ENCODE data around the gene GMDS. TPM values are rescaled to one million over a fixed set of nuclear protein-coding genes. Genes with fewer than 3 reads are reported as not detected.

Gene GMDS
- total and polyA plus RNA-seq, 7 donors, result 2.8 to 6.6 (median 4.7) TPM

DNA sequence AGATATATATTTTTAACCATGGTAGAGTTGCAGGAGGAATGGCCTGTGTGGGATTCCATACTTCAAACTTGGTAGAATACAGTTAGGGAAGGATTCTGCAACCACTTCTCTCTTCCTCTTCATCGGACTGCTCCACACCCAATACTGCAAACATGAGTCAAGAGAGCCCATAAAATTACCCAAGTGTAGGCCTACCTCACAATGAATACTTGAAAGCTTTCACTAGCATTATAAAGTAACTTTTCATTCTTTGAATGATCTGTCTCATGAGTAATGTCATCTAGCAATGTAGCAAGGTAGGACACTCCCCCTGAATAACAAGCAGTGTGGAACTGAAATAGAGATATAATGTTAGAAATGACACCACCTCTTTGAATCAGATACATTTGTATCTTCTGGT, 556.3 kb downstream of the GMDS start:
- ATAC-seq, result peak in 1 of 4 donors; percentile 45
- 23 to 90% (median 86%) methylated on average over 1 of the region's 1 CpG for WGBS, 3 donors
- TF ChIP-seq, protein P1, sequence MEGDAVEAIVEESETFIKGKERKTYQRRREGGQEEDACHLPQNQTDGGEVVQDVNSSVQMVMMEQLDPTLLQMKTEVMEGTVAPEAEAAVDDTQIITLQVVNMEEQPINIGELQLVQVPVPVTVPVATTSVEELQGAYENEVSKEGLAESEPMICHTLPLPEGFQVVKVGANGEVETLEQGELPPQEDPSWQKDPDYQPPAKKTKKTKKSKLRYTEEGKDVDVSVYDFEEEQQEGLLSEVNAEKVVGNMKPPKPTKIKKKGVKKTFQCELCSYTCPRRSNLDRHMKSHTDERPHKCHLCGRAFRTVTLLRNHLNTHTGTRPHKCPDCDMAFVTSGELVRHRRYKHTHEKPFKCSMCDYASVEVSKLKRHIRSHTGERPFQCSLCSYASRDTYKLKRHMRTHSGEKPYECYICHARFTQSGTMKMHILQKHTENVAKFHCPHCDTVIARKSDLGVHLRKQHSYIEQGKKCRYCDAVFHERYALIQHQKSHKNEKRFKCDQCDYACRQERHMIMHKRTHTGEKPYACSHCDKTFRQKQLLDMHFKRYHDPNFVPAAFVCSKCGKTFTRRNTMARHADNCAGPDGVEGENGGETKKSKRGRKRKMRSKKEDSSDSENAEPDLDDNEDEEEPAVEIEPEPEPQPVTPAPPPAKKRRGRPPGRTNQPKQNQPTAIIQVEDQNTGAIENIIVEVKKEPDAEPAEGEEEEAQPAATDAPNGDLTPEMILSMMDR (IDR thresholded peaks at IDR 0.05), result no peak
- intact Hi-C loops (cut with DNase I), result loop anchor here in 1 of 2 donors (5.0 to 10.0 kb wide), 2 partner anchors 67 to 946 kb away; no protein-coding TSS in a partner anchor
- H3K4me1 ChIP-seq, result peaks cover 9% of the 10 kb centered on the region
- no peaks in the 10 kb centered on the region for H3K9me3 ChIP-seq
- H3K27ac ChIP-seq, result no peak overlapping the region
- no peaks in the 10 kb centered on the region for H3K27me3 ChIP-seq (ENCODE audit: insufficient read depth in 3 of 3, low read length in 2 of 3)
- H3K36me3 ChIP-seq (ENCODE audit: insufficient read depth in 1 of 2, low read depth in 1 of 2), result no peaks in the 10 kb centered on the region
- no peak overlapping the region for H3K4me3 ChIP-seq
- DNase-seq, result no peak

DNA sequence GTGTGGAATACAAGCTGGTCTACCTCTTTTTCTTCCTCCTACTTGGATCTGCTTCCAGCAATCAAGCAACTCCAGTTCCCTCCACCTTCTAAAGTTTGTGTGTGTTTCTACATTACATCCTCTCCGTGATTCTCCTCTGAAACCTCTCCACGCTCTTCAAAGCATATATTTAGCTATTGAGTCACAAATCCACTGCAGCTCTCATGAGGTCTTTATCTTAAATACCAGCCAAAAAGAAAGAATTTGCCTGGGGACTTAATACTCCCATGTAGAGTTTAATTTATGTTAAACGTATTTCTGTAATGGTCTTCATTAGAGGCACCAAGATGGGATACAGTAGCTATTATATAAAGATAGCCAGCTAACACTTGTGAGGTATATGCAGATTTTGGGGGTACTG, 557.0 kb downstream of the GMDS start:
- DNase-seq (no peak), ATAC-seq (no peak)
- 88 to 94% (median 89%) methylated on average over 3 of the region's 3 CpGs for WGBS, 3 donors
- Histone ChIP-seq H3K9me3 (no peaks in the 10 kb centered on the region), H3K27me3 (ENCODE audit: insufficient read depth in 3 of 3, low read length in 2 of 3) (no peaks in the 10 kb centered on the region), H3K27ac (no peak overlapping the region), H3K4me1 (peaks cover 9% of the 10 kb centered on the region), H3K4me3 (no peak overlapping the region), H3K36me3 (ENCODE audit: insufficient read depth in 1 of 2, low read depth in 1 of 2) (no peaks in the 10 kb centered on the region)
- intact Hi-C loops (cut with DNase I), result loop anchor here in 1 of 2 donors (5.0 to 10.0 kb wide), 2 partner anchors 66 to 946 kb away; no protein-coding TSS in a partner anchor
- TF ChIP-seq, protein P1 (IDR thresholded peaks at IDR 0.05), result no peak

DNA sequence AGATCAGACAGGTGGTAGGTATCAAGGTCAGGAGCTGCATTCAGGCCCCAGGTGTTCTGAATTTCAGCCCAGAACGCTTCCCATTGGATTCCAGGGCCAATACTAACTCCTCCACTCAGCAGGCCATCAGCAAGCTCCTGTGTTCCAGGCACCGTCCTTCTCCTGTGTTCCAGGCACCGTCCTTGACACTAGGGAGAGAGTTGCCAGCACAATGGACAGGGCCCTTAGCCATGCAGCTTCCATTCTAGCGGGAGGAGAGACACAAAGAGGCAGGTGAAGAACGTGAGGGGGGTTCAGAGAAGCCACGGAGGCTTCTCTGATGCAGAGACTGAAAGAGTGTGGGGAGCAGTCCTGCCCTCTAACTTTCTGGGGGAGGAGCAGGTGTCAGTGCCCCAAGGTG, 558.0 kb downstream of the GMDS start:
- no peaks in the 10 kb centered on the region for H3K27me3 ChIP-seq (ENCODE audit: insufficient read depth in 3 of 3, low read length in 2 of 3)
- intact Hi-C loops (cut with DNase I), result loop anchor here in 1 of 2 donors (5.0 to 10.0 kb wide), 2 partner anchors 65 to 947 kb away; no protein-coding TSS in a partner anchor
- peaks cover 9% of the 10 kb centered on the region for H3K4me1 ChIP-seq
- no peaks in the 10 kb centered on the region for H3K36me3 ChIP-seq (ENCODE audit: insufficient read depth in 1 of 2, low read depth in 1 of 2)
- H3K27ac ChIP-seq, result no peak overlapping the region
- ATAC-seq (no peak), DNase-seq (no peak)
- H3K4me3 ChIP-seq, result no peak overlapping the region
- WGBS, 3 donors, result 77 to 85% (median 82%) methylated on average over 4 to 6 of the region's 6 CpGs
- TF ChIP-seq, protein P1 (IDR thresholded peaks at IDR 0.05), result no peak
- no peaks in the 10 kb centered on the region for H3K9me3 ChIP-seq

- peak overlapping the region; percentile 47 for H3K27ac ChIP-seq
- ATAC-seq (peak; percentile 66 to 90 (median 79)), DNase-seq (peak in 1 of 2 donors; percentile 23)
- H3K36me3 ChIP-seq (ENCODE audit: insufficient read depth in 1 of 2, low read depth in 1 of 2), result no peaks in the 10 kb centered on the region
- H3K9me3 ChIP-seq, result no peaks in the 10 kb centered on the region
- intact Hi-C loops (cut with DNase I), result loop anchor here in 1 of 2 donors (5.0 to 10.0 kb wide), 2 partner anchors 64 to 948 kb away; no protein-coding TSS in a partner anchor
- TF ChIP-seq, protein P1 (IDR thresholded peaks at IDR 0.05), result peak; percentile 24
- no peak overlapping the region for H3K4me3 ChIP-seq
- H3K27me3 ChIP-seq (ENCODE audit: insufficient read depth in 3 of 3, low read length in 2 of 3), result no peaks in the 10 kb centered on the region
- peaks cover 9% of the 10 kb centered on the region for H3K4me1 ChIP-seq
- WGBS, 3 donors, result 30 to 35% (median 31%) methylated on average over 9 of the region's 9 CpGs
These were observed 559.0 kb downstream of the GMDS start for GRCh38 chr6:1686117-1687098.

All from psoas muscle (tissue), 8 donors.